A549 (cell line): ENCODE results near the gene ATF7IP2. TPM values are rescaled to one million over a fixed set of nuclear protein-coding genes. Genes with fewer than 3 reads are reported as not detected.

Experiments used
- ATAC-seq, 2 experiments: fragments of 200-7000 bp in 1 of 2; fragments of >200 bp in 1 of 2; cut with Nextera tagmentation in 1 of 2; cut with Tn5 transposase in 1 of 2; 3 replicates each; pipeline versions ENCODE4 v1.8.0 to v1.9.1; 2018 to 2020; ENCODE audit warnings: mild to moderate bottlenecking in 1 of 2, moderate library complexity in 1 of 2
- CTCF ChIA-PET: fragments of 300-600 bp; sonication (Branson Sonifier 250); formaldehyde crosslinking; extraction: SDS; loops from one replicate; lab custom pipeline; 2021; ENCODE audit warnings: antibody characterized with exemption, inconsistent platforms; lab: Yijun Ruan, JAX
- POLR2A ChIA-PET: fragments of 350-600 bp; formaldehyde crosslinking; extraction: SDS; loops from one replicate; lab custom pipeline; 2021; ENCODE audit warnings: antibody characterized with exemption, inconsistent platforms; lab: Yijun Ruan, JAX
- DNase-seq, 2 experiments: peaks; one replicate each; pipeline versions ENCODE4 v3.0.0 to v3.0.0-alpha.2; 2011 to 2016; ENCODE audit warnings: low read depth in 1 of 2, low spot score in 1 of 2
- FAIRE-seq: peaks from 2 replicates; lab custom pipeline; 2011; peaks lifted over from hg19 to GRCh38; lab: Jason Lieb, UNC
- H3K27ac ChIP-seq, 2 experiments: fragments of >200 bp; sonication (Bioruptor Twin); formaldehyde crosslinking; 3 replicates each; pipeline ENCODE4 v1.5.1; 2016 to 2017
- H3K4me1 ChIP-seq: fragments of >200 bp; sonication (Bioruptor Twin); formaldehyde crosslinking; 3 replicates; pipeline ENCODE4 v1.6.1; 2016
- H3K4me2 ChIP-seq: fragments of >200 bp; sonication (Bioruptor Twin); formaldehyde crosslinking; 3 replicates; pipeline ENCODE4 v1.6.1; 2016
- H3K4me3 ChIP-seq: fragments of >200 bp; sonication (Bioruptor Twin); formaldehyde crosslinking; 3 replicates; pipeline ENCODE4 v1.5.1; 2016
- H3K9me3 ChIP-seq: fragments of >200 bp; sonication (Bioruptor Twin); formaldehyde crosslinking; 3 replicates; pipeline ENCODE4 v1.6.1; 2016
- CBX8 ChIP-seq: fragments of 200-600 bp; sonication (generic); IDR thresholded peaks from 2 replicates; pipeline ENCODE4 v1.6.1; 2016
- ESRRA ChIP-seq: fragments of 150-350 bp; IDR thresholded peaks from 2 replicates; pipeline ENCODE4 v1.6.1; 2014; ENCODE audit warnings: mild to moderate bottlenecking, low read length, borderline replicate concordance
- HDAC2 ChIP-seq: fragments of 200-600 bp; sonication (generic); IDR thresholded peaks from 2 replicates; pipeline ENCODE4 v1.6.1; 2016
- HOXA7 ChIP-seq: fragments of 250-450 bp; sonication (Bioruptor Pico); IDR thresholded peaks from 2 replicates; pipeline ENCODE4 v1.5.0; 2020; ENCODE audit warnings: mild to moderate bottlenecking, moderate library complexity
- HOXB13 ChIP-seq: fragments of 250-450 bp; sonication (Bioruptor Pico); IDR thresholded peaks from 2 replicates; pipeline ENCODE4 v1.5.0; 2020; ENCODE audit warnings: low read depth, mild to moderate bottlenecking, moderate library complexity
- HOXB5 ChIP-seq: fragments of 250-450 bp; sonication (Bioruptor Pico); IDR thresholded peaks from 2 replicates; pipeline ENCODE4 v1.5.0; 2020; ENCODE audit warnings: mild to moderate bottlenecking, moderate library complexity
- NR3C1 ChIP-seq: fragments of >200 bp; sonication (Bioruptor Twin); formaldehyde crosslinking; IDR thresholded peaks from 3 replicates; pipeline ENCODE4 v1.6.1; 2017
- POLR2AphosphoS2 ChIP-seq: conservative IDR thresholded peaks from 2 replicates; pipeline ENCODE4 v1.6.1; 2012; ENCODE audit warnings: low read length, improper control_type of control experiment, inconsistent platforms
- RAD21 ChIP-seq, 2 experiments: fragments of >200 bp in 1 of 2; sonication (Bioruptor Twin) in 1 of 2; formaldehyde crosslinking in 1 of 2; IDR thresholded peaks in 1 of 2; conservative IDR thresholded peaks in 1 of 2; 2 replicates in 1 of 2; 3 replicates in 1 of 2; pipeline ENCODE4 v1.6.1; 2012 to 2018; ENCODE audit warnings: inconsistent platforms in 1 of 2
- RCOR1 ChIP-seq: fragments of 150-350 bp; IDR thresholded peaks from 2 replicates; pipeline ENCODE4 v1.6.1; 2014; ENCODE audit warnings: antibody characterized with exemption, low read length, low read depth
- SREBF2 ChIP-seq: fragments of 450-650 bp; IDR thresholded peaks from 2 replicates; pipeline ENCODE4 v1.6.1; 2014; ENCODE audit warnings: mild to moderate bottlenecking, moderate library complexity
- TFCP2L1 ChIP-seq: fragments of 250-450 bp; sonication (Bioruptor Pico); IDR thresholded peaks from 2 replicates; pipeline ENCODE4 v1.5.0; 2021; ENCODE audit warnings: mild to moderate bottlenecking
- WGBS: methylation state at CpG from one replicate; pipeline ENCODE4 v1.1.6; 2017; ENCODE audit errors: missing lambda C conversion rate; 5-methylcytosine and 5-hydroxymethylcytosine counted together
- polyA plus RNA-seq, 4 experiments: library from polyadenylated mRNA; depleted of rRNA in 3 of 4; stranded (reverse); fragments of >200 nt; fragmentation: RNase III in 1 of 4; extraction: RNeasy Plus Mini Kit Qiagen cat#74134 plus additional on column Dnase treatment in 1 of 4; gene quantifications; 2 replicates in 3 of 4; 3 replicates in 1 of 4; pipeline ENCODE4 v1.2.3, GENCODE V29; 2011 to 2017
- TF ChIP-seq, protein P1 (sequence below): fragments of 250-450 bp; sonication (Bioruptor Pico); IDR thresholded peaks from 2 replicates; pipeline ENCODE4 v1.5.0; 2020; ENCODE audit warnings: low read depth, mild to moderate bottlenecking, moderate library complexity
- TF ChIP-seq, protein P2 (sequence below): IDR thresholded peaks from 2 replicates; pipeline ENCODE4 v1.6.1; 2012
- TF ChIP-seq, protein P3 (sequence below): fragments of 450-650 bp; IDR thresholded peaks from 2 replicates; pipeline ENCODE4 v1.6.1; 2014; ENCODE audit warnings: antibody characterized with exemption
- TF ChIP-seq, protein P4 (sequence below): fragments of 200-600 bp; sonication (generic); IDR thresholded peaks from 2 replicates; pipeline ENCODE4 v1.6.1; 2016; ENCODE audit warnings: antibody characterized with exemption, mild to moderate bottlenecking, moderate library complexity
- TF ChIP-seq, protein P5 (sequence below): fragments of 250-450 bp; sonication (Bioruptor Pico); IDR thresholded peaks from 2 replicates; pipeline ENCODE4 v1.5.0; 2021; ENCODE audit warnings: mild to moderate bottlenecking, moderate library complexity, borderline replicate concordance

ATF7IP2 gene
- polyA plus RNA-seq, 2 of the 4 experiments (the other 2 are of a cell fraction): 12.3 to 23.5 TPM

DNA sequence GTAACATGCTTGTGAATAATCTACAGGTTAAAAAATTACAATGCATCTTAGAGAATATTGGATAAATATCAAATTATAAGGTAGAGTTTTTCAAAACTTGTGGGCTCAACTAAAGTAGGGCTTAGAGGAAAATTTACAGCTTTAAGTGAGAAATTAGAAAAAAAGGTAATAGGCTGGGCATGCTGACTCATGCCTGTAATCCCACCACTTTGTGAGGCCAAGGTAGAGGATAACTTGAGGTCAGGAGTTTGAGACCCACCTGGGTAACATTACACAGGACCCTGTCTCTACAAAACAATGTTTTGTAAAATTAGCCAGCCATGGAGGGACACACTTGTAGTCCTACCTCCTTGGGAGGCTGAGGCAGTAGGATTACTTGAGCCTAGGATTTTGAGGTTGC, 4.5 kb downstream of the ATF7IP2 start (continued):
- TF ChIP-seq, protein P1, sequence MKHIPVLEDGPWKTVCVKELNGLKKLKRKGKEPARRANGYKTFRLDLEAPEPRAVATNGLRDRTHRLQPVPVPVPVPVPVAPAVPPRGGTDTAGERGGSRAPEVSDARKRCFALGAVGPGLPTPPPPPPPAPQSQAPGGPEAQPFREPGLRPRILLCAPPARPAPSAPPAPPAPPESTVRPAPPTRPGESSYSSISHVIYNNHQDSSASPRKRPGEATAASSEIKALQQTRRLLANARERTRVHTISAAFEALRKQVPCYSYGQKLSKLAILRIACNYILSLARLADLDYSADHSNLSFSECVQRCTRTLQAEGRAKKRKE: no peak

DNA sequence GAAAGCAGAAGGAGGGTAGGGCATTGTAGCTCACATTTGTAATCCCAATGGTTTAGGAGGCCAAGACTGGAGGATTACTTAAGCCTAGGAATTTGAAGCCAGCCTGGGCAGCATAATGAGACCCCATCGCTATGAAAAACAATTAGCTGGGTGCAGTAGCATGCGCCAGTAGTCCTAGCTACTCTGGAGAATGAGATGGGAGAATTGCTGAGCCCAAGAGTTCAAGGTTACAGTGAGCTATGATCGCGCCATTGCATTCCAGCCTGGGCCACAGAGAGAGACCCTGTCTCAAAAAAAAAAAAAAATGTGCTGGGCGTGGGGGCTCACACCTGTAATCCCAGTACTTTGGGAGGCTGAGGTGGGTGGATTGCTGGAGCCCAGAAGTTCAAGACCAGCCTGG, 5.0 kb downstream of the ATF7IP2 start:
- DNase-seq: no peak
- H3K4me2 ChIP-seq: no peak overlapping the region
- TF ChIP-seq, protein P2, sequence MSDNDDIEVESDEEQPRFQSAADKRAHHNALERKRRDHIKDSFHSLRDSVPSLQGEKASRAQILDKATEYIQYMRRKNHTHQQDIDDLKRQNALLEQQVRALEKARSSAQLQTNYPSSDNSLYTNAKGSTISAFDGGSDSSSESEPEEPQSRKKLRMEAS: no peak
- TF ChIP-seq, protein P3, sequence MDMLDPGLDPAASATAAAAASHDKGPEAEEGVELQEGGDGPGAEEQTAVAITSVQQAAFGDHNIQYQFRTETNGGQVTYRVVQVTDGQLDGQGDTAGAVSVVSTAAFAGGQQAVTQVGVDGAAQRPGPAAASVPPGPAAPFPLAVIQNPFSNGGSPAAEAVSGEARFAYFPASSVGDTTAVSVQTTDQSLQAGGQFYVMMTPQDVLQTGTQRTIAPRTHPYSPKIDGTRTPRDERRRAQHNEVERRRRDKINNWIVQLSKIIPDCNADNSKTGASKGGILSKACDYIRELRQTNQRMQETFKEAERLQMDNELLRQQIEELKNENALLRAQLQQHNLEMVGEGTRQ: no peak
- TF ChIP-seq CBX8: no peak
- no peak for TF ChIP-seq HDAC2
- WGBS: 95% methylated on average over 5 of the region's 5 CpGs
- ChIA-PET POLR2A (no interaction called here), CTCF (no interaction called here)
- H3K27ac ChIP-seq: no peak overlapping the region
- FAIRE-seq: no peak
- ATAC-seq: no peak
- no peaks in the 10 kb centered on the region for H3K9me3 ChIP-seq
- H3K4me3 ChIP-seq: no peak overlapping the region
- peaks cover 7% of the 10 kb centered on the region for H3K4me1 ChIP-seq

DNA sequence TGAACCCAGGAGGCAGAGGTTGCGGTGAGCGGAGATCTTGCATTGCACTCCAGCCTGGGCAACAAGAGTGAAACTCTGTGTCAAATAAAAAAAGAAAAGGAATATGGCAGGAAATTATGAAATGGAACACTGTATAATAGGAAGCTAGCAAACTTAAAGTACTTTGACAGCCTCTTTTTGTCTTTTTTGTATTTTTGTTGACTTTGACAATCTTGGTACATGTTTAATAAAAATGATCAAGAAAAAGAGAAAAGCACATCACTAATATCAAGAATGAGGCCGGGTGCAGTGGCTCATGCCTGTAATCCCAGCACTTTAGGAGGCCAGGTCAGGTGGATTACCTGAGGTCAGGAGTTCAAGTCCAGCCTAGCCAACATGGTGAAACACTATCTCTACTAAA, 5.5 kb downstream of the ATF7IP2 start:
- TF ChIP-seq HOXA7 (no peak), HDAC2 (no peak), SREBF2 (no peak), NR3C1 (no peak), POLR2AphosphoS2 (no peak), ESRRA (no peak), HOXB13 (no peak), HOXB5 (CRISPR knock-in tag) (no peak), RAD21 (conservative IDR thresholded peaks at IDR 0.05 in 1 of 2, IDR thresholded peaks at IDR 0.05 in 1 of 2) (no peak), TFCP2L1 (no peak), RCOR1 (no peak)
- TF ChIP-seq, protein P4, sequence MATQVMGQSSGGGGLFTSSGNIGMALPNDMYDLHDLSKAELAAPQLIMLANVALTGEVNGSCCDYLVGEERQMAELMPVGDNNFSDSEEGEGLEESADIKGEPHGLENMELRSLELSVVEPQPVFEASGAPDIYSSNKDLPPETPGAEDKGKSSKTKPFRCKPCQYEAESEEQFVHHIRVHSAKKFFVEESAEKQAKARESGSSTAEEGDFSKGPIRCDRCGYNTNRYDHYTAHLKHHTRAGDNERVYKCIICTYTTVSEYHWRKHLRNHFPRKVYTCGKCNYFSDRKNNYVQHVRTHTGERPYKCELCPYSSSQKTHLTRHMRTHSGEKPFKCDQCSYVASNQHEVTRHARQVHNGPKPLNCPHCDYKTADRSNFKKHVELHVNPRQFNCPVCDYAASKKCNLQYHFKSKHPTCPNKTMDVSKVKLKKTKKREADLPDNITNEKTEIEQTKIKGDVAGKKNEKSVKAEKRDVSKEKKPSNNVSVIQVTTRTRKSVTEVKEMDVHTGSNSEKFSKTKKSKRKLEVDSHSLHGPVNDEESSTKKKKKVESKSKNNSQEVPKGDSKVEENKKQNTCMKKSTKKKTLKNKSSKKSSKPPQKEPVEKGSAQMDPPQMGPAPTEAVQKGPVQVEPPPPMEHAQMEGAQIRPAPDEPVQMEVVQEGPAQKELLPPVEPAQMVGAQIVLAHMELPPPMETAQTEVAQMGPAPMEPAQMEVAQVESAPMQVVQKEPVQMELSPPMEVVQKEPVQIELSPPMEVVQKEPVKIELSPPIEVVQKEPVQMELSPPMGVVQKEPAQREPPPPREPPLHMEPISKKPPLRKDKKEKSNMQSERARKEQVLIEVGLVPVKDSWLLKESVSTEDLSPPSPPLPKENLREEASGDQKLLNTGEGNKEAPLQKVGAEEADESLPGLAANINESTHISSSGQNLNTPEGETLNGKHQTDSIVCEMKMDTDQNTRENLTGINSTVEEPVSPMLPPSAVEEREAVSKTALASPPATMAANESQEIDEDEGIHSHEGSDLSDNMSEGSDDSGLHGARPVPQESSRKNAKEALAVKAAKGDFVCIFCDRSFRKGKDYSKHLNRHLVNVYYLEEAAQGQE: no peak
- TF ChIP-seq, protein P5, sequence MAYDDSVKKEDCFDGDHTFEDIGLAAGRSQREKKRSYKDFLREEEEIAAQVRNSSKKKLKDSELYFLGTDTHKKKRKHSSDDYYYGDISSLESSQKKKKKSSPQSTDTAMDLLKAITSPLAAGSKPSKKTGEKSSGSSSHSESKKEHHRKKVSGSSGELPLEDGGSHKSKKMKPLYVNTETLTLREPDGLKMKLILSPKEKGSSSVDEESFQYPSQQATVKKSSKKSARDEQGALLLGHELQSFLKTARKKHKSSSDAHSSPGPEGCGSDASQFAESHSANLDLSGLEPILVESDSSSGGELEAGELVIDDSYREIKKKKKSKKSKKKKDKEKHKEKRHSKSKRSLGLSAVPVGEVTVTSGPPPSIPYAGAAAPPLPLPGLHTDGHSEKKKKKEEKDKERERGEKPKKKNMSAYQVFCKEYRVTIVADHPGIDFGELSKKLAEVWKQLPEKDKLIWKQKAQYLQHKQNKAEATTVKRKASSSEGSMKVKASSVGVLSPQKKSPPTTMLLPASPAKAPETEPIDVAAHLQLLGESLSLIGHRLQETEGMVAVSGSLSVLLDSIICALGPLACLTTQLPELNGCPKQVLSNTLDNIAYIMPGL (CRISPR knock-in tag): no peak
- TF ChIP-seq, protein P2: no peak
- peaks cover 7% of the 10 kb centered on the region for H3K4me1 ChIP-seq
- 91% methylated on average over 3 of the region's 3 CpGs for WGBS
- H3K27ac ChIP-seq: no peak overlapping the region
- ATAC-seq (no peak), FAIRE-seq (no peak), DNase-seq (no peak)
- POLR2A ChIA-PET: no interaction called here
- CTCF ChIA-PET: interaction anchor here (1.1 kb wide), 1 partner anchor 11 kb away, joined by 3 read pairs; no protein-coding TSS in a partner anchor
- no peaks in the 10 kb centered on the region for H3K9me3 ChIP-seq
- H3K4me2 ChIP-seq: no peak overlapping the region
- no peak overlapping the region for H3K4me3 ChIP-seq
